Epithelial cell of proximal tubule (primary cell): ENCODE results near the gene KRT83. TPM values are rescaled to one million over a fixed set of nuclear protein-coding genes. Genes with fewer than 3 reads are reported as not detected.
A peak's percentile ranks its signal among the peaks of the same experiment; 100 is the strongest.

Experiments
- DNase-seq: peaks from one replicate; pipeline ENCODE4 v3.0.0-alpha.2; 2011; ENCODE audit warnings: low read depth
- H3K4me3 ChIP-seq: 2 replicates; pipeline ENCODE4 v1.5.1; 2011; ENCODE audit warnings: low read depth, mild to moderate bottlenecking, low read length
- CTCF ChIP-seq: conservative IDR thresholded peaks from 2 replicates; pipeline ENCODE4 v1.5.1; 2012; ENCODE audit warnings: low read depth, mild to moderate bottlenecking, low read length
- total RNA-seq: library from RNA; depleted of rRNA; stranded (reverse); fragments of >200 nt; gene quantifications from 2 replicates; pipeline ENCODE4 v1.2.3, GENCODE V29; 2015

KRT83 gene
- total RNA-seq, 1 donor from 2014 or later, result not detected

DNA sequence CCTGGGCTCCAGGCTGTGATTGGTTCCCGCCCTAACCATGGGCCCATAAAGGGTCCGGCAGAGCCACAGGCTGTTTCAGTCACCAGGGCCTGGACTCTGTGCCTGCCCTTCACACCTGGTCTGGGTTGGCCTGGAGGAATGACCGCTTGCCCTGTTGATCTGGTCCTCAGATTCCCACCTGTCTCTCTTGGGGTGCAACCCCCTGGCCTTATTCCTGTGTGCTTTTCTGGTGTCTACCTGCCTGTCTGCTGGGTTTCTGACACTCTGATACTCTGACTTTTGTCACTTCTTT, 2.9 kb upstream of the KRT83 start:
- H3K4me3 ChIP-seq, result no peak overlapping the region
- no peak for DNase-seq
- TF ChIP-seq CTCF, result no peak

DNA sequence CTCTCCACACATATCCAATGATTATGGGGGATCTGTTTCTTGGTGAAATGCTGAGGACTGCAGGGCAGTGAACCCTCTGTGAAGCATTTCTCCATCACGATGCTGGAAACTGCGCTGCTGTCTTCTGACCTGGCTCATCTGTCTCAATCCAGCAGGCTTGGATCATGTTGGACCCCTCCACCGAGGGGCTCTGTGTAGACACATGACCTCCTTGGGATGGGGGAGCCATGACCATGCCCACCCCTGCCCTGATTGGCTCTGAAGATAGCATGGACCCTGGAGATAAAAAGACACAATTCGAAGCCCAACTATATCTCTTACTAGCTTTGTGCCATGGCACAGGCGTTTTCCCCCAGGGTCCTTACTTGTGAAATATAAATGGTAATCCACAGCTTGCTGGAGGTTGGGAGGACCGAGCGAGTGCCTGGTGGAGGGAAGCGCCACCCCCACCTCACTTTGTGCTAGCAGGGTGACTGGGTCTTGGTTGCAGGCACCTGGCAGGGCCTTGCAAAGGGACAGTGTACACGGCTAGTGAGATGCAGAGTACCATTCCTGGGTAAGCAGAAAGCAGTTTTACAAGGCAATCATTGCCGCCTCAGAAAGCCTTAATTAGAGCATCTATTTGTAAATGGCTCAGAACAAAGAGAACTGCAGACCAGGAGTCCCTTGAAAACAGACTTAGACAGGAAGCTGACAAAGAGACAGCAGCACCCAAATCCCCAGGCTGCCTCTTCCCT, 2.4 kb upstream of the KRT83 start:
- DNase-seq, result no peak
- TF ChIP-seq CTCF, result no peak
- H3K4me3 ChIP-seq, result no peak overlapping the region

DNA sequence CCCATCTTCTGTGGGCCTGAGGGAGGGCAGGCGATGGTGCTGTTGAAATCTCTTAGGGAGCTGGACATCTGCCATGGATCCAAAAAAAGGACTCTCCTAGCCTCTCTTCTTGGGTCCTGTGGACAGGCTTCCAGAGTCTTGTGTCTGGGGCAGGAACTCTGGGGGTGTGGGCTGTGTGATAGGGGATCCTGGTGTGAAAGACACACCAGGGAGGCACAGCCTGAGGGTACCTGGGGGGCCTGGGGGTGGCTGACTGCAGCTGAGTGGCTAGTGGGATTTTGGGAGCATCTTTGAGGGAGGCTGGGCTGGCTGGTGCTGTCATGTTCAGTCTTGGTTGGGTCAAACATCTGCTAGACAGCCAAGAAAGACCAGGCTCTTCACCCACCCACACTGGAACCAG, 1.8 kb upstream of the KRT83 start:
- DNase-seq, result no peak
- TF ChIP-seq CTCF, result no peak
- no peak overlapping the region for H3K4me3 ChIP-seq

DNA sequence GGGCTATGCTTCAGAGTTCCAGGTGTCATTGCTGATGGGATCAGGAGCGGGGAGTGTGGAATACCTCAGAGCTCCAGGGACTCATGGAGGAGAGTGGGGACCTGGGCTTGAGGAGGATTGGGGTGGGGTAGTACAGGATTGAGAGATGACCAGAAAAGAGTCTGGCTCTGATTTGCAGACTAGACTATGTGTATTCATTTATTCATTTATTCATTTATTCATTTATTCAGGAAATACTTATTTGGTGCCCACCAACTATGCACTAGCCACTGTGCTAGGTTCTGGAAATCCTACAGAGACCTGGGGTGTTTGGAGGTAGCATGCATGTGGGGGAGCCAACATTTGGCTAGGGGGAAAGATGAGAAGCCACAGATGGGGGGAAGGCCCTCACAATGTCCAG, 871 bp upstream of the KRT83 start:
- TF ChIP-seq CTCF, result no peak
- no peak overlapping the region for H3K4me3 ChIP-seq
- DNase-seq, result no peak

GRCh38 chr12:52321418-52321817, 220 bp upstream of the KRT83 start:
- no peak for TF ChIP-seq CTCF
- DNase-seq, result no peak
- no peak overlapping the region for H3K4me3 ChIP-seq

- no peak for DNase-seq
These were observed 2.1 kb downstream of the KRT83 start for GRCh38 chr12:52319097-52319496.

More at GRCh38 chr12:52319097-52319496, 2.1 kb downstream of the KRT83 start:
- no peak overlapping the region for H3K4me3 ChIP-seq
- TF ChIP-seq CTCF, result peak; percentile 47
